GM12874 (cell line): ENCODE results near the gene PSMB4.

ENCODE experiments used
- TF ChIP-seq, protein P1 (sequence below): IDR thresholded peaks from 2 replicates; pipeline ENCODE4 v1.5.1; 2011; ENCODE audit warnings: low read depth, mild to moderate bottlenecking, control low read depth, low read length, moderate library complexity; ENCODE audit not compliant: insufficient read depth

Gene PSMB4

DNA sequence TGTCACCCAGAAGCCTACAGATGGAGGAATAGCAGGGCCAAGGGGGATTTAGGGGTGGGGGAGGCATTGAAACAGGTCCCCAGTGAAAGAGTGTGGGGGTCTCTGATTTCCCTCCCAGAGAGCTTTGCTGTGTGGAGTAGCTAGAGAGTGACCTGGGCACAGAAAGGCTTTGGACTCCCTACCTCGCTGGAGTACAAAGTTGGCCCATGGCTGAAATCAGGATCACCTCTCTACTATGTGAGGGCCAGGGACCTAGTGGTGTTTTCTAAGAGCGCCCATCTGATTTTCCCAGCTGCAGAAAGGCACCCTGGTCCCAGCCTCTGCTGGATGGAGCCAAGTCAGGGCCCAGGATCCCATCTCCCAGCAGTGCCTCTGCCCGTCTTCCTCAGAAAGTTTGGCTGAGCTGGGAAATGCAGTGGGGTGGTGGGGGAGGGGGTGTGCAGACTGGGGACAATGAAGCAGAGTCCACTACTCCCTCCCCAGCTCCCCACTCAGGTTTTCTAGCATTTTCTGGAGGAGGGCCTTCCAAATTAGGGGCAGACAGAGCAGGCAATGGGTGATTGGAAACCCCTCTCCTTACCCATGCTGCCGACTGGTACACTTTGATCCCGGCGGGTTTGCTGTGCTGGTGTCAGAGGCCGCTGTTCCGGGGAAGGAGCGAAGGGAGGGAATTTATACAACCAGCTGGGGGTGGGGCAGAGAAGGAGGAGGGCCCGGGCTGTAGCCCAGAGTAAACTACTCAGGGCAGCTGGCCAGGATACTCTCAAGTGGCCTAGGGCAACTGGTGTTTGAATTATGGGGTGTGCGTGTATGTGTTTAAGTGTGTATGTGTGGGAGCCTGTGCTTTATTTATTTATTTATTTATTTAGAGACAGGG is 27.1 kb upstream of the PSMB4 start, which contains the start of gene SELENBP1:
SELENBP1 (minus strand) TSS at position 648 of the 877 bp plus-strand sequence; CDS start at position 584, 64 bp downstream.
- TF ChIP-seq, protein P1, sequence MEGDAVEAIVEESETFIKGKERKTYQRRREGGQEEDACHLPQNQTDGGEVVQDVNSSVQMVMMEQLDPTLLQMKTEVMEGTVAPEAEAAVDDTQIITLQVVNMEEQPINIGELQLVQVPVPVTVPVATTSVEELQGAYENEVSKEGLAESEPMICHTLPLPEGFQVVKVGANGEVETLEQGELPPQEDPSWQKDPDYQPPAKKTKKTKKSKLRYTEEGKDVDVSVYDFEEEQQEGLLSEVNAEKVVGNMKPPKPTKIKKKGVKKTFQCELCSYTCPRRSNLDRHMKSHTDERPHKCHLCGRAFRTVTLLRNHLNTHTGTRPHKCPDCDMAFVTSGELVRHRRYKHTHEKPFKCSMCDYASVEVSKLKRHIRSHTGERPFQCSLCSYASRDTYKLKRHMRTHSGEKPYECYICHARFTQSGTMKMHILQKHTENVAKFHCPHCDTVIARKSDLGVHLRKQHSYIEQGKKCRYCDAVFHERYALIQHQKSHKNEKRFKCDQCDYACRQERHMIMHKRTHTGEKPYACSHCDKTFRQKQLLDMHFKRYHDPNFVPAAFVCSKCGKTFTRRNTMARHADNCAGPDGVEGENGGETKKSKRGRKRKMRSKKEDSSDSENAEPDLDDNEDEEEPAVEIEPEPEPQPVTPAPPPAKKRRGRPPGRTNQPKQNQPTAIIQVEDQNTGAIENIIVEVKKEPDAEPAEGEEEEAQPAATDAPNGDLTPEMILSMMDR: no peak

DNA sequence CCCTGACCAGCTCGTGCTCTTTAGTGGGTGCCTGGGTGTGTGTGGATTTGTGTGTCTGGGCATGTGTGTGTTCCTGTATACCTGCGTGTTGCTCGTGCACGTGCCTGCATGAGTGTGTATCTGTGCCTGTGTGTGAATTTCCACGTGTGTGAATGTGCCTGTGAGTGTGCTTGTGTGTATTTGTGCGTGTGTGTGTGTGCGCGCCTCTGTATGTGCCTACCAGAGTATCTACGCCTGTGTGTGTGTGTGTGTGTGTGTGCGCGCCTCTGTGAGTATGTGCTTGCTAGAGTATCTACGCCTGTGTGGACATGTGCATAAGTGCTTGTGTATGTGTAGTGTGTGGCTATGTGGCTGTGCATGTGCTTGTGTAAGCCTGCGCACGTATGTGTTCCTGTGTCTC is 26.2 kb upstream of the PSMB4 start:
- TF ChIP-seq, protein P1: no peak

DNA sequence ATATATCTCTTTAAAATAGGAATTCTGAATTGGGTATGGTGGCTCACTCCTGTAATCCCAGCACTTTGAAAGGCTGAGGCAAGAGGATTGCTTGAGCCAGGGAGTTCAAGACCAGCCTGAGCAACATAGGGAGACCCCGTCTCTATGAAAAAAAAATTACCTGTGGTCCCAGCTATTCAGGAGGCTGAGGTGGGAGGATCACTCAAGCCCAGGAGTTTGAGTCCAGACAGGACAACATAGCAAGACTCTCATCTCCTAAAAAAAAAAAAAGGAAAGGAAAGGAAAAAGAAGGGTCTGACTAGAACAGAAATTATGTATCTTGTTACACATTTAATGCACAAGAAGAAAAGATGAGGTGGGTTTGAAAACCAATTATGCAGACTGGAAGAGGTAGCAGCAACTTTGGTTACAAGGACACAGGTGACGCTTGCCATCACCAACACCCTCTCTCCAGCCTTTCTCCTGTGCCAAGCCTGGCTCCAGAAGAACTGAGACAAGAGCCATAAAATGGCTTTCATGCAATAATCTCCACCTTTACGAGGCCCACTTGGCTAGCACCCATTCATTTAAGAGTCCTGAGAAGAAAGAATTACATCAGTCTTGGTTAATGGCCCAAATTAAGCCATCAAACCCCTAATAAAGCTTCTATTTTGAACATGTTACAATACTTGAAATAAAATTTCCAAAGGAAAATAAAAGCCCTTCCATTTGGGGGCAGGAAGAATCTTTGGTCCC is 22.1 kb upstream of the PSMB4 start:
- TF ChIP-seq, protein P1: no peak

DNA sequence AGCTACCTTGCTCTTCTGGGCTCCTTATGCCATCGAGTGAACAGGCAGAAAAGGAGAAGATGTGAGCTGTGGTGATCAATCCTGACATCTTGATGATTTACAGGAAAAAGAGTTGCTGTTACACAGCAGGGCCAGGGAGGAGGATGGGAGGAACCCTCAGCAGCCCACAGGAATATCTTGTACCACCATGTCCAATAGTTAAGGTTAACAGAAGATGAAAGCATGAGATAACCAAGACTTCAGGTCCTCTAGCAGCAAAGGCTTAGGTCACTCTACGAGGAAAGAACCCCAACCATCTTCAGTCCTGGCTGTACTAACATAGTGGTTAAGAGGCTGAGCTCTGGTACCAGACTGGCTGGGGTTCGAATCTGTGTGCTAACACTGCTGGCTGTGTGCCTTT is 14.8 kb upstream of the PSMB4 start:
- TF ChIP-seq, protein P1: no peak

DNA sequence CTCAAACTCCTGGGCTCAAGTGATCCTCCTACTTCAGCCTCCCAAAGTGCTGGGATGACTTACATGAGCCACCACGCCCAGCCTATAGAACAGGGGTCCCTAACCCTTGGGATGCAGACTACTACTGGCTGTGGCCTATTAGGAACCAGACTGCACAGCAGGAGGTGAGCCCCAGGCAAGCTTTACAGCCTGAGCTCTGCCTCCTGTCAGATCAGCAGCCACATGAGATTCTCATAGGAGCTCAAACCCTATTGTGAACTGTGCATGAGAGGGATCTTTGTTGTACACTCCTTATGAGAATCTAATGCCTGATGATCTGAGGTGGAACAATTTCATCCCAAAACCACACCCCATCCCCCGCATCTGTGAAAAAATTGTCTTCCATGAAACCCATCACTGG is 13.4 kb upstream of the PSMB4 start:
- TF ChIP-seq, protein P1: no peak

DNA sequence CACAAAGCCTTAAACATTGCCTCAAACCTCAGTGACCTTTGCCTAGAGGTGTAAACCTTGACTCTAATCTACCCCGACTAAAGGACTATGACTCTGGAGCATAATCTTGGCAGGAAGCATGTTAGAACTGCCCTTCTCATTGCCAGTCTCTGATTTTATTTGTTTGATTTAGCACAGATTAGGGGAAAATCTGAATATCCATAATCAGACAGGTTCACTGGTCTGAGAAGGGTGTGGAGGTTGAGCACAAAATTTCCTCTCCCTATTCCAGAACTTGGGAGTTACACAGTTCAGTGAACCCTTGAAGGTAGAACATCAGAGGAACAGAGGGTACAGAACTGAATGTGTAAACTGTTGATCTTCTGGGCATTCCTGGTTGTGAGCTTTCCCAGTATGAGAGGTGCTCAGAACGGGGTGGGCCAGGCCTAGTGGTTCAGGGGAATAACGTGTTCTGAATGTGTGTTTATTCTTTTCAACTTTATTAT is 8.3 kb upstream of the PSMB4 start:
- TF ChIP-seq, protein P1: no peak

DNA sequence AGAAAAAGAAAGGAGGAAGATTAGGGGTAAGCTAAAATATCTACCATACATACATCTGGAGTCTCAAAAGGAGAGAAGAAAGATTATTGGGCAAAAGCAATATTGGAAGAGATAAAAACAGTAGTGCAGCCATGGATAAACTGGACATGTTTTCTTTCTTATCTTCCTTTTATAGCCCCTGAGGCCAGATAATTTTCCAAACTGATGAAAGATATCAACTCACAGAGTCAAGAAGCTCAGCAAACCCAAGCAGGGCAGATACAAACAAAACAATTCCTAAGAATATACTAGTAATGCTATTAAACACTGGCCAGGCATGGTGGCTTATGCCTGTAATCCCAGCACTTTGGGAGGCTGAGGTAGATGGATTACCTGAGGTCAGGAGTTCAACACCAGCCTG is 5.8 kb upstream of the PSMB4 start:
- TF ChIP-seq, protein P1: no peak
